Tibial nerve (tissue), 4 donors: ENCODE measurements around the gene ZC3H7B.
"Not testable (repeated sequence)": the region's sequence is repeated elsewhere in the genome, so short reads cannot be mapped to it uniquely, and the experiment has no call there.

Experiments used
- CTCF ChIP-seq, 5 experiments: fragments of 200-600 bp in 3 of 5; fragments of 450-650 bp in 2 of 5; sonication (generic) in 3 of 5; IDR thresholded peaks; one replicate each; pipeline ENCODE4 v1.5.1; 2016 to 2019; ENCODE audit warnings: antibody characterized with exemption in 5 of 5, mild to moderate bottlenecking in 3 of 5, moderate library complexity in 2 of 5
- EP300 ChIP-seq, 2 donors: sonication (generic); formaldehyde crosslinking; IDR thresholded peaks; one replicate each; pipeline ENCODE4 v1.6.1; 2017; ENCODE audit warnings: antibody characterized with exemption in 2 of 2, mild to moderate bottlenecking in 1 of 2
- POLR2A ChIP-seq, 2 donors: fragments of 450-650 bp; IDR thresholded peaks; one replicate each; pipeline ENCODE4 v1.6.1; 2017; ENCODE audit warnings: antibody characterized with exemption in 2 of 2, mild to moderate bottlenecking in 2 of 2, moderate library complexity in 2 of 2

GRCh38 chr22:41259756-41260155 lies 41.6 kb upstream of the ZC3H7B start:
- not testable (repeated sequence) for TF ChIP-seq CTCF, POLR2A, EP300 (IDR thresholded peaks at IDR 0.05)
